ENCODE data around the gene RGS5. TPM values are rescaled to one million over a fixed set of nuclear protein-coding genes. Genes with fewer than 3 reads are reported as not detected.

The RGS5 gene
- total RNA-seq, 1 experiment from 2014 or later, result 4.7 TPM

DNA sequence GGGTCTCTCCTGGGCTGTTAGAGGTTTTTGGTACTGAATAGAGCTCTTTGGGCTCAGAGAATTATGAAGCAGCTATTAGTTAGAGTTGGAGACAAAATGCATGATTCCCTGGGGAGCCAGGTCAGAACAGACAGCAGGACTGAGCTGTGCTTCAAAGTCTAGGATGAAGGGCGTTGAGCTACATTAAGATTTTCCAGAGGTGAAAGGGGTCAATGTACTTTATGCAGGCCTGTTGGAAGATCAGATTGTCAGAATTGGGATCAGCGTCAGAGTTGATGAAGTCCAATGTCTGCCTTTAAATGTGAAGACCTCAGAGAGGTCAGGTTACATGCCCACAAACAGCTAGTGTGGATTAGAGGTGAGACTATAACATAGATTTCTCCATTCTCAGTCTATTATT, 53.8 kb downstream of the RGS5 start:
- no TSS peak for BruUV-seq (replicated peaks)
- DNase-seq (ENCODE audit: low spot score), result no peak
- intact Hi-C loops (cut with micrococcal nuclease; ENCODE audit: unreplicated experiment), result no loop called here
- ChIA-PET POLR2A (ENCODE audit: low non-redundant PET) (no interaction called here), CTCF (no interaction called here)
- TF ChIP-seq CTCF (conservative IDR thresholded peaks at IDR 0.05; ENCODE audit: low read depth, low read length), result no peak
- no peak for TF ChIP-seq EZH2 (IDR thresholded peaks at IDR 0.05; ENCODE audit: borderline replicate concordance, low read depth, low read length, poor library complexity, severe bottlenecking)
- no peaks in the 10 kb centered on the region for H3K9me3 ChIP-seq (ENCODE audit: low read depth, low read length, poor library complexity, severe bottlenecking)
- H3K36me3 ChIP-seq (ENCODE audit: insufficient read depth, low read length, poor library complexity, severe bottlenecking), result no peaks in the 10 kb centered on the region
- peaks cover 25% of the 10 kb centered on the region for H3K4me1 ChIP-seq (ENCODE audit: insufficient read depth, low read length, poor library complexity, severe bottlenecking)
- no peak overlapping the region for H3K4me3 ChIP-seq (ENCODE audit: low read depth, low read length, poor library complexity, severe bottlenecking)
- no peaks in the 10 kb centered on the region for H3K27me3 ChIP-seq (replicated peaks; ENCODE audit: insufficient read depth, low read depth, low read length, poor library complexity)
- no peak overlapping the region for H3K27ac ChIP-seq (ENCODE audit: low read depth, low read length, poor library complexity, severe bottlenecking)

DNA sequence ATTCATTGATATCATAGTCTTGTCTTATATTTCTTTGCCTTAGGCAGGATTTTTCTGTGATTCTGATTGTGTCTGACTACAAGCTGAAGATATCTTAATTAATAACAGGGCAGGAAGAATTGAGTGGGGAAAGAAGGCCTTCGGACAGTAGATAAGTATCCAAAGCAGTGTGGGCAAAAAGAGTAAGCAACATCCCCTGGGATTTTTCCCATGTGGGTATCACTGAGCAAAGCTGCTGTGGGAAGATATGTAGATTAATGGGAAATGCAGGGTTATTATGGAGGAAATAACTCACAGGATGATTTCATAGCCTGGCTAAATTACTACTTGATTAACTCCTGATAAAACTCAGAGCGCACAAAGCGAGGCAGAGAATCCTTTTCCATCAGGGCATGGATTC, 55.7 kb downstream of the RGS5 start:
- ChIA-PET CTCF (no interaction called here), POLR2A (ENCODE audit: low non-redundant PET) (no interaction called here)
- no peak overlapping the region for H3K4me3 ChIP-seq (ENCODE audit: low read depth, low read length, poor library complexity, severe bottlenecking)
- H3K36me3 ChIP-seq (ENCODE audit: insufficient read depth, low read length, poor library complexity, severe bottlenecking), result no peaks in the 10 kb centered on the region
- no peaks in the 10 kb centered on the region for H3K27me3 ChIP-seq (replicated peaks; ENCODE audit: insufficient read depth, low read depth, low read length, poor library complexity)
- TF ChIP-seq EZH2 (IDR thresholded peaks at IDR 0.05; ENCODE audit: borderline replicate concordance, low read depth, low read length, poor library complexity, severe bottlenecking) (no peak), CTCF (conservative IDR thresholded peaks at IDR 0.05; ENCODE audit: low read depth, low read length) (no peak)
- intact Hi-C loops (cut with micrococcal nuclease; ENCODE audit: unreplicated experiment), result no loop called here
- no peaks in the 10 kb centered on the region for H3K9me3 ChIP-seq (ENCODE audit: low read depth, low read length, poor library complexity, severe bottlenecking)
- DNase-seq (ENCODE audit: low spot score), result peak; percentile 55
- no peak overlapping the region for H3K27ac ChIP-seq (ENCODE audit: low read depth, low read length, poor library complexity, severe bottlenecking)
- BruUV-seq (replicated peaks), result no TSS peak
- H3K4me1 ChIP-seq (ENCODE audit: insufficient read depth, low read length, poor library complexity, severe bottlenecking), result peaks cover 22% of the 10 kb centered on the region

DNA sequence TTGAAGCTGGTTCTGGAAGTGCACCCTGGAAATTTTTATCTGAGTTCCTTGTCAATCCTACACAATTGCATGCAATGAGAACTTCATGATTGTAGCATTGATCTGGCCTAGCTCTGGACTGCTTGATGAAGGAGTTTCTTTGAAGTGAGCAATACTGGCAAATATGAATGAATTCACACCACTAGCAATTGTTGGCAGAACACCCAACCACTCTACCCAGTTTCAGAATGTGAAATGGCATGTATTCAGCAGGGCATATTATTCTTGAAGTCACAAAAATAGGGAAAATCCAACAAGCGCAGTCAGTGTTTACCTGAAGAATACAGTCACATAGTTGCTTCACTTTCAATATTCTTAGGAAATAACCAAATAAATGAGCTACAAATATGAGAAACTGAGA, 57.3 kb downstream of the RGS5 start:
- POLR2A ChIA-PET (ENCODE audit: low non-redundant PET), result no interaction called here
- no peak overlapping the region for H3K4me3 ChIP-seq (ENCODE audit: low read depth, low read length, poor library complexity, severe bottlenecking)
- intact Hi-C loops (cut with micrococcal nuclease; ENCODE audit: unreplicated experiment), result no loop called here
- DNase-seq (ENCODE audit: low spot score), result no peak
- H3K36me3 ChIP-seq (ENCODE audit: insufficient read depth, low read length, poor library complexity, severe bottlenecking), result no peaks in the 10 kb centered on the region
- H3K27ac ChIP-seq (ENCODE audit: low read depth, low read length, poor library complexity, severe bottlenecking), result no peak overlapping the region
- H3K9me3 ChIP-seq (ENCODE audit: low read depth, low read length, poor library complexity, severe bottlenecking), result no peaks in the 10 kb centered on the region
- CTCF ChIA-PET, result no interaction called here
- BruUV-seq (replicated peaks), result no TSS peak
- no peak for TF ChIP-seq CTCF (conservative IDR thresholded peaks at IDR 0.05; ENCODE audit: low read depth, low read length)
- no peak for TF ChIP-seq EZH2 (IDR thresholded peaks at IDR 0.05; ENCODE audit: borderline replicate concordance, low read depth, low read length, poor library complexity, severe bottlenecking)
- H3K27me3 ChIP-seq (replicated peaks; ENCODE audit: insufficient read depth, low read depth, low read length, poor library complexity), result no peaks in the 10 kb centered on the region
- H3K4me1 ChIP-seq (ENCODE audit: insufficient read depth, low read length, poor library complexity, severe bottlenecking), result peaks cover 22% of the 10 kb centered on the region
